GM18870 (cell line): ENCODE measurements around the gene DNM1.
"Not testable (repeated sequence)": the region's sequence is repeated elsewhere in the genome, so short reads cannot be mapped to it uniquely, and the experiment has no call there.

Experiments
- ATAC-seq: cut with Tn5 transposase; IDR thresholded peaks from one replicate; pipeline ENCODE4 v1.9.1; 2021; ENCODE audit warnings: moderate library complexity; ENCODE audit not compliant: unreplicated experiment

Gene DNM1

DNA sequence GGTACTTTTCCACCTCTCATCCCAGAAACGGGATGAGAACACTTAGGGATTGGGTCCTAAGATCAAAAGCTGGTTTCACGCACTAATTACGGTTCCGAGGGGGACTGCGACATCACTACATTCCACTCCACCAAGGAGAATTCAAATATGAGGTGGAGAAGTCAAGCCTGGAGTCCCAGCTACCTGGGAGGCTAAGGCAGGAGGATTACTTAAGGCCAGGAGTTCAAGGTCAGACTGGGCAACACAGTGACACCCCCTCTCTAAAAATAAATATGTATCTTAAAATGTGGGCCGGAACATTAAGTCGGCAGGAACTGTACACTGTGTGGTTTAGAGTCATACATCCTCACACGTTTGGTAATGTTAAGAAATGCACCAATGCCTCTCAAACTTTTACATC, 71.1 kb downstream of the DNM1 start:
- ATAC-seq: no peak

GRCh38 chr9:128275198-128276007, 72.2 kb downstream of the DNM1 start, which contains the start of gene GOLGA2:
Gene GOLGA2 (minus strand): TSS chr9:128276007. CDS start chr9:128275976, 31 bp downstream.
- peak; percentile 40 for ATAC-seq

DNA sequence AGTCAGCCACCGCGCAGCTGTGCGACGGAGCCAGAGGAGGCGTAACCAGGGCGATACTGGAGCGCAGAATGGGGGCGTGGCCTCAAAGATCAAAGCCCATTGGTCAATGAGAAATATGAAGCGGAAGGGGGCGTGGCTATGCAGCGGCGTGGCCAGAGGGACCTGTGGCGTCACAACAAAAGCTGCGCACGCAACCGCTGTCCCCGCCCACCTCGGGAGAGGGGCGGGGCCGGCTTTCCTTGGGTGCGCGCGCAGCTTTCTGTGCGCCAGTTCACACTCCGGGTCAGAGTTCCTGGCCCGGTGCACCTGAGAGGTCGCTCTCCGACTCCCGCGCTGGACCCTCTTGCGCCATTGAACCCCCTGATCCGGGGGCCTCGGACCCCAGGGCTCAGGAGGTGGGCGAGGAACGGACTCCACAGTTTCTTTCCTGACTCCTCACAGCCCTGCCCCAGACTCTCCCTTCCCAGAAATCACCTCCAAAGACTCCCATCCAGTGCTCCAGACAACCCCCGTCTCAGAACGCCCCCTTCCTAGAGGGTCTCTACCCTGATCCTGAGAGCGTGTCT, 72.9 kb downstream of the DNM1 start, which contains the start of gene SWI5:
TSS of gene SWI5 (plus strand) at position 269 of the 566 bp plus-strand sequence.
- ATAC-seq: peak; percentile 91

DNA sequence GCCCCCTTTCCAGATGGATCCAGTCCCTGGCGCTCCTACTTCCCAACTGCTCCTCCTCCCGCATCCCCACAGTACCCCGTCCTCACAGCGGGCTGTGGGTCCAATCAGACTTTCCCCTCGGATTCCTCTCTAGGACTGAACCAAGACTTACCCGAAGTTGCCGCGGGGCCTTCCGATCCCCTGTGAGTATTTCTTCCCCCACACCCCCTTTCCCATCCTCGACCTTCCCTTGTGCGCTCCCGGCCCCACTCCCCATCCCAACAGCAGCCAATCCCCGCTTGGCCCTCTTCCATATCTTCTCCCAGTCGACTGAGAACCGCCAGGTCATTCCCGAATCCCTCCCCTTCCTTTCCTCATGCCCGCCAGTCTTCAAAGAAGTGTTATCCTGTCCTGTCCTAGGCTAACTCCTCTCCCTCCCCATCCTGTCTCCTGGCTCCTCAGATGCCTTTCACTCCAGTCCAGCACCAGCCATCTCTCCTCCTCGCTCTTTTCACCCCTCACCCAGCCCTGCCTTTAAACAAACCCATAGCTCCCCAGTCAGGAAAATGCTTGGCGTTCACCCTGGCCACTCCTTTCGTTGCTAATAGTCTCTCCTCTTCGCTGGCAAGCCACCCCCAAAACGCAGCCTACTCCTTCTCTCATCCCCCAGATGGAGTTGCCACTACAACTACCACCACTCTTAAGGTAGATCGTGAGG, 73.5 kb downstream of the DNM1 start:
- ATAC-seq: no peak

DNA sequence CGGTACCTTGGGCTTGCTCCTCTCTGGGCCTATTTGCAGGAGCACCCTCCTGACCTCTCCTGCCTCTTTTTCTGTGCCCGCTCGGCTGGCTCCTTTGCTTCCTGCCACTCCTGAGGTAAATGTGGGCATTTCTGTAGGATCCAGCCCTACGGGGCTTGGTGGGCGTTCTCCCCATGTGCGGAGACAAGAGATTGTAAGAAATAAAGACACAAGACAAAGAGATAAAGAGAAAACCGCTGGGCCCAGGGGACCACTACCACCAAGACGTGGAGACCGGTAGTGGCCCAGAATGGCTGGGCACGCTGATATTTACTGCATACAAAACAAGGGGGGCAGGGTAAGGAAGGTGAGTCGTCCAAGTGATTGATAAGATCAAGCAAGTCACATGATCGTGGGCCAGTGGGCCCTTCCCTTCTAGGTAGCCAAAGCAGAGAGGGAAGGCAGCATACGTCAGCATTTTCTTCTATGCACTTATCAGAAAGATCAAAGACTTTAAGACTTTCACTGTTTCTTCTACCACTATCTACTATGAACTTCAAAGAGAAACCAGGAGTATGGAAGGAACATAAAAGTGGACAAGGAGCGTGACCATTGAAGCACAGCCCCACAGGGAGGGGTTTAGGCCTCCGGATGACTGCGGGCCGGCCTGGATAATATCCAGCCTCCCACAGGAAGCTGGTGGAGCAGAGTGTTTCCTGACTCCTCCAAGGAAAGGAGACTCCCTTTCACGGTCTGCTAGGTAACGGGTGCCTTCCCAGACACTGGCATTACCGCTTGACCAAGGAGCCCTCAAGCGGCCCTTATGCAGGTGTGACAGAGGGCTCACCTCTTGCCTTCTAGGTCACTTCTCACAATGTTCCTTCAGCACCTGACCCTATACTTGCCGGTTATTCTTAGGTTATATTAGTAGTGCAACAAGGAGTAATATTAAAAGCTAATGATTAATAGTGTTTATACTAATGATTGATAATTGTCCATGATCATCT, 76.2 kb downstream of the DNM1 start:
- ATAC-seq: not testable (repeated sequence)

- ATAC-seq: no peak
Observed at GRCh38 chr9:128280084-128280622, 77.0 kb downstream of the DNM1 start.

- no peak for ATAC-seq
Observed at GRCh38 chr9:128282500-128282899, 79.3 kb downstream of the DNM1 start.

DNA sequence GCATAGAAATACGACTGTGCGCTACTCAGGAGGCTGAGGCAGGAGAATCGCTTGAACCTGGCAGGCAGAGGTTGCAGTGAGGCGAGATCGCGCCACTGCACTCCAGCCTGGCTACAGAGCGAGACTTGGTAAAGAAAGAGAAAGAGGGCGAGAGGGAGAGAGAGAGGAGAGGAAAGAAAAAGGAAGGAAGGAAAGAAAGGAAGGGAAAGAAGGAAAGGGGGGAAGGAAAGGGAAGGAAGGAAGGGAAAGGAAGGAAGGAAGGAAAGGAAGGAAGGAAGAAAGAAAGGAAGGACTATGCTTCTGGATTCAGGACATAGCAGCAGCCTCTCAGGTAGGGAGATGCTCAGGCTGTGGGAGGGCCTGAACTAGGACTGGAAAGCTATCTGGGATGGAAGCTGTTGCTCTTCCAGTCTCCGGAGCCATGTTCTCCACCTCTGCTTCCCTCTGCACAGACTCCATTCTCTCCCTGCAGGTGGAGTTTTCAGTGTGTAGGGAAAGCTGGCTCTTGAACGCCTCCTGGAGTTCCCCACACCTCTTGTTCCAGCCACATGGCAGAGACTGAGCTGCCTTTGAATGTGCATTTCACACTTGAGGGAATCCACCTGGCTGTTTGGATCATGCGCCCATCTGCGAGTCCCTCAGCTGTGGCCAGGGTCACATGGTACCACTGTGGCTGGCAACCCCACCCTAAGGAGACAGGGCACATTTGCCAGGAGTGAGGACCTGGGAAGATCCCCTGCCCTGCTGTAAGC, 82.0 kb downstream of the DNM1 start:
- ATAC-seq: no peak

DNA sequence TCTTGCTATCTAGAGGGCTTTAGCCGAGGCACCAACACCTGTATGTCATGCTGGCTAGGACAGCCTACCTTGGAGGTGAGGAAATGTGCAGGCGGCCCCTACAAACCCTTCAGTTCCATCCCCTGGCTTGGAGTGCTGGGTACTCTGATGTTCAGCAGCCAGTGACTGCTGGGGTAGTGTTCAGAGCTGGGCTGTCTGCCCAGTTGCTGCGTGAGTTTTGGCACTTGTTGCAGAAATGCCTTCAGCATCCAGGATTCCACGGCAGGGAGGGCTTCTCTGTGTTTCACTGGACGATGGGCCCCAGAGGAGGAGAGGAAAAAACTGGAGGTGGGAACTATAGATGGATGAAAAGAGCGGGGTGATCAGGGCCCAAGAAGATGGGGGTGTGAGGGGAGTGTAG, 83.3 kb downstream of the DNM1 start:
- no peak for ATAC-seq

GRCh38 chr9:128288273-128289004, 85.3 kb downstream of the DNM1 start:
- ATAC-seq: no peak

GRCh38 chr9:128292009-128292408, 88.8 kb downstream of the DNM1 start:
- no peak for ATAC-seq

DNA sequence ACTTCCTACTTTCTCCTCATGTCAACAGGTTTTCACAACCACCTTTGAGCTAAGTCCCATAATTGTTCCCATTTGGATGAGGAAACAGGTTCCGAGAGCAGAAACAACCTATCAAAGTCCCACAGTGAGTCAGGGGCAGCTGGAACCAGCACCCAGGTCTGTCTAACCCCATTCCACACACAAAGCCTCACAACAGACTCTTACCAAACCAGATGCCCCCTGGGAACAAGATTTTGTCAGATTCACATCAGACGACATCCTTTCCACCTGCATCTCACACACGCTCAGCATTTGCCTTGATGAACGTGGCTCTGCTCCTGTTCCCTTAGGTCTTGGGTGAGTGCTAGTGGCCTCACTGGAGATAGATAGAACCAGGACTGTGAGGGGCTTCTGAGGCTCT, 89.9 kb downstream of the DNM1 start:
- no peak for ATAC-seq

- ATAC-seq: no peak
Observed at GRCh38 chr9:128294142-128294541, 91.0 kb downstream of the DNM1 start.

GRCh38 chr9:128296340-128297220, 93.4 kb downstream of the DNM1 start:
- ATAC-seq: no peak

GRCh38 chr9:128297221-128297773, 94.1 kb downstream of the DNM1 start:
- ATAC-seq: no peak

DNA sequence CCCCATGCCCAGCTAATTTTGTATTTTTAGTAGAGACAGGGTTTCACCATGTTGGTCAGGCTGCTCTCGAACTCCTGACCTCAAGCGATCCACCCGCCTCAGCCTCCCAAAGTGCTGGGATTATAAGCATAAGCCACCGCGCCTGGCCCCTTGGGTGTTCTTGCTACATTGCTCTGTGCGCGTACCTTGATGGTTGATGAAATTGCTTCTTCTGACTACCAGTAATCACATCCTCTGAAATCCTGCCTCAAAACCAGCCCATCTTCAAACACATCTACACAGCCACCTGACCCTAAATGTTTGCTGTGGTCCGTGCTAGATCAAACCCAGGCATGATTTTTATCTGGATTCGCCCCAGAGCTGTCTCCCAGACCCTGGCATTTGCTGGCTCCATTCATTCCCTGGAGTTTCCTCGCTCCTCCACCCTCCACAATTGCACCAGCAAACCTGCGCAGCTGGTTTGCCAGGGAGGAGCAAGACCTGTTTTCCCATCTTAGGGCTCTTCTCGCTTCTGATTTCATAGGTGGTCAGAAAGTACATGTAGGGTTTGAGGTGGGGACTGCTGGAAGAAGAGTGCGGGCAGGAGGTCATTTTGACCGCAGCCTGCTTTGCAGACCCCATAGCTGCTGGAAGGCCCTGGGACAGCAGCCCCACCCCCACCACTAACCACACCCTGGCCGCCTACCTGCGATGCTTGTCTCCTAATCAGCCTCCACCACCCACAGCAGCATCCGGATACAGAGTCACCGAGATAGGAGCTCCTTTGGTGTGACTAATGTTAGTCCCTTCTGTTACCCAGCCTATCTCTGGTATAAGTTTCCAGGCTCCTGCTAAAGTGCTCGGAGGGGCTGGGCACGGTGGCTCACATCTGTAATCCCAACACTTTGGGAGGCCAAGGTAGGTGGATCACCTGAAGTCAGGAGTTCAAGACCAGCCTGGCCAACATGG, 95.6 kb downstream of the DNM1 start:
- ATAC-seq: no peak
